Parathyroid adenoma (tissue), 2 donors: ENCODE measurements around the gene TNFRSF8.

Experiments
- H2AFZ ChIP-seq: fragments of 300-600 bp; sonication (generic); one replicate; pipeline ENCODE4 v1.7.0; 2017; ENCODE audit warnings: antibody characterized with exemption, mild to moderate bottlenecking
- H3K27ac ChIP-seq: fragments of 300-600 bp; sonication (generic); one replicate; pipeline ENCODE4 v1.7.0; 2017
- H3K27me3 ChIP-seq: fragments of 300-600 bp; sonication (generic); one replicate; pipeline ENCODE4 v1.7.0; 2017; ENCODE audit warnings: low read length; ENCODE audit not compliant: control insufficient read depth, insufficient read depth
- H3K36me3 ChIP-seq: fragments of 300-600 bp; sonication (generic); one replicate; pipeline ENCODE4 v1.7.0; 2017; ENCODE audit warnings: low read length; ENCODE audit not compliant: control insufficient read depth, insufficient read depth
- H3K4me1 ChIP-seq: fragments of 300-600 bp; sonication (generic); one replicate; pipeline ENCODE4 v1.7.0; 2017; ENCODE audit warnings: control low read depth
- H3K4me2 ChIP-seq: fragments of 300-600 bp; sonication (generic); one replicate; pipeline ENCODE4 v1.7.0; 2017; ENCODE audit warnings: low read length
- H3K4me3 ChIP-seq: fragments of 300-600 bp; sonication (generic); one replicate; pipeline ENCODE4 v1.7.0; 2017; ENCODE audit warnings: low read depth, low read length
- H3K79me2 ChIP-seq: fragments of 300-600 bp; sonication (generic); one replicate; pipeline ENCODE4 v1.7.0; 2017; ENCODE audit warnings: control low read depth
- H3K9ac ChIP-seq: fragments of 300-600 bp; sonication (generic); one replicate; pipeline ENCODE4 v1.7.0; 2017; ENCODE audit warnings: mild to moderate bottlenecking
- H3K9me3 ChIP-seq: fragments of 300-600 bp; sonication (generic); one replicate; pipeline ENCODE4 v1.7.0; 2017; ENCODE audit warnings: low read length; ENCODE audit not compliant: control insufficient read depth
- CTCF ChIP-seq: fragments of 300-600 bp; sonication (generic); IDR thresholded peaks from one replicate; pipeline ENCODE4 v1.7.0; 2017; ENCODE audit warnings: antibody characterized with exemption, mild to moderate bottlenecking
- donor health status: primary hyperparathyroidism.

The TNFRSF8 gene

GRCh38 chr1:12046749-12047119, 16.4 kb upstream of the TNFRSF8 start:
- H3K27ac ChIP-seq, result no peak overlapping the region
- no peak overlapping the region for H3K4me3 ChIP-seq
- H3K9ac ChIP-seq, result no peak overlapping the region
- TF ChIP-seq CTCF, result no peak
- no peaks in the 10 kb centered on the region for H3K27me3 ChIP-seq
- no peaks in the 10 kb centered on the region for H3K4me1 ChIP-seq
- H3K9me3 ChIP-seq, result no peaks in the 10 kb centered on the region
- no peak overlapping the region for H2AFZ ChIP-seq
- H3K4me2 ChIP-seq, result no peak overlapping the region
- H3K36me3 ChIP-seq, result no peaks in the 10 kb centered on the region
- no peaks in the 10 kb centered on the region for H3K79me2 ChIP-seq

GRCh38 chr1:12047120-12047876, 15.8 kb upstream of the TNFRSF8 start:
- Histone ChIP-seq H3K27ac (no peak overlapping the region), H2AFZ (no peak overlapping the region), H3K9ac (no peak overlapping the region), H3K4me1 (no peaks in the 10 kb centered on the region), H3K9me3 (no peaks in the 10 kb centered on the region), H3K79me2 (no peaks in the 10 kb centered on the region), H3K36me3 (no peaks in the 10 kb centered on the region), H3K4me3 (no peak overlapping the region), H3K27me3 (no peaks in the 10 kb centered on the region), H3K4me2 (no peak overlapping the region)
- TF ChIP-seq CTCF, result no peak

- no peaks in the 10 kb centered on the region for H3K9me3 ChIP-seq
These were observed 14.7 kb upstream of the TNFRSF8 start for GRCh38 chr1:12048372-12048771.

GRCh38 chr1:12049616-12050015, 13.5 kb upstream of the TNFRSF8 start:
- Histone ChIP-seq H3K4me2 (no peak overlapping the region), H3K4me3 (no peak overlapping the region), H3K27ac (no peak overlapping the region), H3K9me3 (no peaks in the 10 kb centered on the region), H3K79me2 (no peaks in the 10 kb centered on the region), H3K27me3 (no peaks in the 10 kb centered on the region), H3K4me1 (no peaks in the 10 kb centered on the region), H3K9ac (no peak overlapping the region), H3K36me3 (no peaks in the 10 kb centered on the region), H2AFZ (no peak overlapping the region)
- TF ChIP-seq CTCF, result no peak

More at GRCh38 chr1:12048372-12048771, 14.7 kb upstream of the TNFRSF8 start:
- Histone ChIP-seq H2AFZ (no peak overlapping the region), H3K27me3 (no peaks in the 10 kb centered on the region), H3K79me2 (no peaks in the 10 kb centered on the region), H3K36me3 (no peaks in the 10 kb centered on the region), H3K4me3 (no peak overlapping the region), H3K9ac (no peak overlapping the region), H3K27ac (no peak overlapping the region), H3K4me2 (no peak overlapping the region), H3K4me1 (no peaks in the 10 kb centered on the region)
- no peak for TF ChIP-seq CTCF

GRCh38 chr1:12051361-12051760, 11.7 kb upstream of the TNFRSF8 start:
- H3K27ac ChIP-seq, result no peak overlapping the region
- no peaks in the 10 kb centered on the region for H3K36me3 ChIP-seq
- H2AFZ ChIP-seq, result no peak overlapping the region
- TF ChIP-seq CTCF, result no peak
- no peaks in the 10 kb centered on the region for H3K4me1 ChIP-seq
- H3K27me3 ChIP-seq, result no peaks in the 10 kb centered on the region
- no peaks in the 10 kb centered on the region for H3K79me2 ChIP-seq
- no peak overlapping the region for H3K4me3 ChIP-seq
- H3K4me2 ChIP-seq, result no peak overlapping the region
- no peaks in the 10 kb centered on the region for H3K9me3 ChIP-seq
- H3K9ac ChIP-seq, result no peak overlapping the region
